GM19193 (cell line): Measurements from ENCODE around the gene HORMAD2.

Experiments
- POLR2A ChIP-seq: IDR thresholded peaks from 4 replicates; pipeline ENCODE4 v1.6.1; 2011; ENCODE audit not compliant: insufficient read depth, insufficient read length; ENCODE audit errors: extremely low read depth

The HORMAD2 gene

DNA sequence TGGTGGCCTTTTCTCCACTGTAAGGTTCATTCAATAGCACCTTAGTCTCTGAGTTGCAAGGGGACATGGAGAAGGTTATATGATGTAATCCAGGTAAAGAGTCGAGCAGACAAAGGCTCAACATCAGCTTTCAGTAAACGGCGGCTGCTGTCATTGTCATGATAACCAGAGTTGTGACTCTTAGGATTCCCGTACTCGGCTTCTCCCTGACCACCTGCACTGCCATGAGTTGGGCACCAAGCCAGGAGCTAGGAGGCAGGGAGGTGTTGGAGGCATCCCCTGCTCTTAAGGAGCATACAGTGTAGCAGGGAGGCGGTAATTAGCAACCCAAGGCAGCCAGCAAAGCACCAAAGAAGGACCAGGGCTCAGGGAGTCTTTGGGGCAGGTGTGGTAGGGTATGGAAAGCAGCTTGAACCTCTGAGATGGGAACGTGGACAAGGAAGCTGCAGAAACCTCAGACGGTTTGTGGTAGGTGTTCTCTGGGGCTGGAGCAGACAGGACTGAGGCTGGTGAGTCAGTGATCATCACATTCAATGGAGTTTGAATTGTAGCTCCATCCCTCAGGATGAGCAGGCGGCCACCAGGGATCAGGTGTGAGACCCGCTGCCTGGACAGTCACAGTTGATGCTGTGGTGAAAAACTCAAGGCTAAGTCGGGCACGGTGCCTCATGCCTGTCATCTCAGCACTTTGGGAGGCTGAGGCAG lies 134.6 kb downstream of the HORMAD2 start:
- no peak for TF ChIP-seq POLR2A

DNA sequence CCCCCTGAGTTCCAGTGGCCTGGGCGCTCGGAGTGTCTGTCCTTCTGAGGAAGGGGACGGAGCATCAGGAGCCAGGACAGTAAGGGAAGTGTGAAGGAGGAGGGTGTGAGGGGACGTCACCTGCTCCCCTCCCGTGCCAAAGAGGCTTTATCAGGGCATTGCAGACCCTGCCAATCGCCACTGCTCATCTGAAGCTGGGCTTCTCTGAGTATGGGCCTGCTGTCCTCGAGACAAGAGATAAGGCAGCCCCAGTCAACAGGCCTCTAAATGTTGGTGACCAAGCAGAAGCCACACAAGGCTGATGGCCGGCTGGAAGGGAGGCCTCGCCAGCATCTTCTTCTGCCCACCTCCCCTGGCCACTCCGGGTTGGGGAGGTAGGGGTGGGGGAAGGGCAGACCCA lies 136.4 kb downstream of the HORMAD2 start:
- no peak for TF ChIP-seq POLR2A

DNA sequence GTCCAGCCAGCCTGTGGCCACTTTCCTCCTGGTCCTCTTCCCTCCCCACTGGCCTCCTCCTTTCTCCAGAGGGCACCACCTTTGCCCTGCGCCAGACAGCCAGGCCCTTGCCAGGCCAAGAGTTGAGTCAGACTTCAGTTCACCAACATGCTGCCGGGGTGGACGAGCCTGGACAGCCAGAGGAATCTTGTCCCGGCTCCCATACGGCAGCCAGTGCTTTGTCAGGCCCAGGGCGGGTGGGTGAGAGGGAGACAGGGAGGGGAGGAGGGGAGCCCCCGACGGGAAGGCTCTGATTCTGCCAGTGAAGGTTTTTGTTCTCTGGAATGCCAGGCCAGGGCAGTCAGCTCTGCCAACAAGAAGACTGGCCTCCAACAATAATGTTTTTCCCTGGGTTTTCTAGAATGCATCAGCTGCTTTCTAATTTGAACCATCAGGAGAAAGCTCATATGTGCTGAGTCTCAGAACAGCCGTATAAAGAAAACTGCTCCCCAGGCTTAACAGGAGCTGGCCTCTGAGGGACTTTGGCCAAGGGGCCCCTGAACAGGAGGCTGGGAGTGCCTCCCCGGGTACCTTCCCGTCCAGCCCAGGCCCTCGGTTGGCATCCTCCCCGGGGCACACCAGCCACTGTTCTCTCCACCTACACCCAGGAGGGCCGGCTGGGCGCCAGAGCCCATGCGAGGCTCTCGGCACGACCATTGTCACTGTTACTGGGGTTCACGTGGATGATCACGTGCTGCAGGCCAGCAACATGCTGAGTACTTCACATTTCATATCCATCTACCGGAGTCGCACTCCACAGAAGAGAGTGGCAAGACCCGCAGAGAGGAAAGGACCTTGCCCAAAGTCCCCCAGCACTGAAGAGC lies 137.7 kb downstream of the HORMAD2 start:
- no peak for TF ChIP-seq POLR2A

DNA sequence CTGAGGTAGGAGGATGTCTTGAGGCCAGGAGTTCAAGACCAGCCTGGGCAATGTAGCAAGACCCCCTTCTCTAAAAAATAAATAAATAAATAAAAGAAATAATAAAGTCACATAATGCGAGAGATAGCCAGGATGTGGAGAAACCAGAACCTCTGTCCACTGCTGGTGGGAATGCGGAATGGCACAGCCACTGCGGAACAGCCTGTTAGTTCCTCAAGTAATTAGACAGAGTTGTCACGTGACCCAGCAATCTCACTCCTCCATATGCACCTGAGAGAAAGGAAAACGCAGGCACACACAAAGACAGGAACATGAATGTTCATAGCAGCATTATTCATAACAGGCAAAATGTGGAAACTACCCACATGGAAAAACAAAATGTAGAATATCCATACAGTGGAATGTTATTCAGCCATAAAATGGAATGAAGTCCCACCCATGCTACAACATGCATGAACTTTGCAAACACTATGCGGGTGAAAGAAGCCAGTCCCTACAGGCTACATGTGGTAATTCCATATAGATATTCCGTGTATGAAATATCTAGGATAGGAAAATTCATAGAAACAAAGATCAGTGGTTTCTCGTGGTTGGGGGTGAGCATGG lies 138.9 kb downstream of the HORMAD2 start:
- no peak for TF ChIP-seq POLR2A

DNA sequence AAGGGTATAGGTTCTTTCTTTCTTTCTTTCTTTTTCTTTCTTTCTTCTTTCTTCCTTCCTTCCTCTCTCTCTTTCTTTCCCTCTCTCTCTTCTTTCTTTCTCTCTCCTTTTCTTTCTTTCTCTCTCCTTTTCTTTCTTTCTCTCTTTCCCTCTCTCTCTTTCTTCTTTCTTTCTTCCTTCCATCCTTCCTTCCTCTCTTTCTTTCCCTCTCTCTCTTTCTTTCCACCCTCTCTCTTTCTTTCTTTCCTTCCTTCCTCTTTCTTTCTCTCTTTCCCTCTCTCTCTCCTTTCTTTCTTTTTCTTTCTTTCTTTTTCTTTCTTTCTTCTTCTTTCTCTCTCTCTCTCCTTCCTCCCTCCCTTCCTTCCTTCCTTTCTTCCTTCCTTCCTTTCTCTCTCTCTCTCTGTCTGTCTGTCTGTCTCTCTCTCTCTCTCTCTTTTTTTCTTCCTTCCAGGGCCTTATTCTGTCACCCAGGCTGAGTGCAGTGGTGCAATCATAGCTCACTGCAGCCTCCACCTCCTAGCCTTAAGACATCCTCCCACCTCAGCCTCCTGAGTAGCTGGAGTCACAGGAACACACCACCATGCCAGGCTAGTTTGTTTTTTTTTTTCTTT lies 139.5 kb downstream of the HORMAD2 start:
- no peak for TF ChIP-seq POLR2A

DNA sequence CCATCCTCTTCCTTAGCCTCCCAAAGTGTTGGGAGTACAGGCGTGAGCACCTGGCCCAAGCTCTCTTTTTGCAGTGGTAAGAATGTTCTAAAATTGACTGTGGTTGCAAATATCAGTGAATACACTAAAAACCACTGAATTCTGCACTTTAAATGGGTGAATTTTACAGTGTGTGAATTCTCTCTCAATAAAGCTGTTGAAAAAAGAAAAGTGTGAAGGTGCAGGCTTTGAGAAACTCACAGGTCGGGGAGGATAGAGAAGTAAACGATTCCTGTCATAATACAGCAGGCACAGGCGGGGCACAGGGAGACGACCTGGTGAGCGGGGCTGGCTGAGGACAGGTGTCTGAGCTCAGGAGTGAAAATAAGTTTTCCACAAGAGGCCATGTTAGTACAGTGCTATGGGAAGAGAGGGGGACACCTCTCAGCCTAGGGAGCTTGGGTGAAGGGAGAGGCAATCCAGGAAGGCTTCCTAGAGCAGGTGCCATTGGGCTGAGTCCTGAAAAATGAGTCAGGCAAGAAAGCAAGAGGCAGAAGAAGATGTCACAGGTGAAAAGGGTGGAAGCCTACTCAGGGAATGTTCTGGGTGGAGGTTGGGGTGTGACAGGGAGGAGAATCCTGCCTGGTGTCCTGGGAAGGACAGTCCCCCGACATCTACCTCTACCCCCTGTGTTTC lies 140.2 kb downstream of the HORMAD2 start:
- TF ChIP-seq POLR2A = no peak

DNA sequence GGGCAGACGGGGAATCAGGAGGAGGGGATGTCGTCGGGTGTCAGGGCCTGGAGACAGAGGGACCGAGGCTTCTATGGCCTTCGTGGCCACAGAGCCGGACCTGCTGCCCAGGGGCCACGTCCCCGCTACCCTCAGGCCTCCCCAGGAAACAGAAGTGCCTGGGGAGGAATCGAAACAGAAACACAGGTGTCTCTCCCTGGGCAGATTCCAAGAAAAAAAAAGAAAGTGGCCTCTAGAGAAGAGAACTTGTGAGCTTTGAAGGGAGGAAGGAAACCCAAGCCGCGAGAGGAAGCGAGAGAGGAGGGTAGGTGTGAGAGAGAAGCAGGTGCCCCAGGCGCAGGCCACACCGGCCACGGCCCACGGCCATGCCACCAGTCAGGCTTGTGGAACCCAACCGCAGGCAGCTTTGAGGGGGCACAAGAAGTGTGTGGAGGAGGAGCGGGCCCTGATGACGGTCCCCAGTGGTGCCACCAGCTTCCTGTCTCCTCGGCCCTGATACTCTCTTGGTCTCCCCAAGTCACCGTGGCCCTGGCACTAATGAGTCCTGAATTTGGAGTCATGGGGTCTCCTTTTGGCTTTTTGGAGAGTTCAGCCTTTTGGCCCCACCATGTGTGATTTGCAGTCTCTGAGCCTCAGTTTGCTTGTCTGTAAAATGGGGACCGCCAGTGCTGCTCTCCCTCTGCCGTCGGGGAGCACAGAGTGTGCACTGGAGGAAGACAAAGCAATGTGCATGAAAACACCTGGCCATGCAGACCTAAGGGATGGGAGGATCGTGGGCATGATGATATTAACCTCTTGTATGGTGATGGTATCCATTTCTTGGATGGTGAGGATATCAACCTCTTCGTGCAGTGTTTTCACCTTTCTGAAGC lies 141.1 kb downstream of the HORMAD2 start:
- TF ChIP-seq POLR2A = no peak

DNA sequence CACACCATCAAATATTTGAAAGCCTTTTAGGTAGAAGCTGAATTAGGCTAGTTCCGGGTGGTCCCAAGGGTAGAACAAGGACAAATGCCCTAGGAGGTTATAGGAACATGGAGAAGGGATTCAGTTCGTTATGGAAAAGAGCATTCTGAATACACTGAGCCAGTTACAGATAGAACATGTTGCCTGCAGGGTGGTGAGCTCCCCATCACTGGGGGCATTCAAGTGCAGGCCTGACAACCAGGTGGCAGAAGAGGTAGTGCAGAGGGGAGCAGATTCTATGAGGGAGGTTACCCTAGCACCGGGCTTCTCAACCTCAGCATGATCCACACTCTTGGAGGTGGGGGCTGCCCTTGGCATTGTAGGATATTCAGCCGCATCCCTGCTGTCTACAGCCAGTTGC lies 142.1 kb downstream of the HORMAD2 start:
- TF ChIP-seq POLR2A = no peak

DNA sequence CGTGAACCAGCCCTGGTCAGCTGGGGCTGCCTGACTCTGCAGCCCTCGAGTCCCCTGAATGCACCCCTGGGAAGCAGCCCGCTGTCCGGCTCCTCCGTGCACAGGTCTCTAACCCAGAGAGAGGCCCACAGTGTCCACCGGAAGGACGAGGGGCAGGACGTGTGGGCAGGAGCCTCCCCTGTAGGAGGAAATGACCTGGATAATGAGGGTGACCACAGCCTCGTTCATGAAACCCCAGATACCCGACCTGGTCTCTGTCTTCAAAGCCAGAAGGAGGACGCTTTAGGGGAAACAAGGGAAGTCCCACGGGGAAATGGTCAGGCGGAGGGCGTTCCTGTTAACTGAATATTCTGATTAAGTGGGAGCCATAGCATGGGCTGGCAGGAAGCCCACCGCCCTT lies 143.0 kb downstream of the HORMAD2 start:
- no peak for TF ChIP-seq POLR2A

DNA sequence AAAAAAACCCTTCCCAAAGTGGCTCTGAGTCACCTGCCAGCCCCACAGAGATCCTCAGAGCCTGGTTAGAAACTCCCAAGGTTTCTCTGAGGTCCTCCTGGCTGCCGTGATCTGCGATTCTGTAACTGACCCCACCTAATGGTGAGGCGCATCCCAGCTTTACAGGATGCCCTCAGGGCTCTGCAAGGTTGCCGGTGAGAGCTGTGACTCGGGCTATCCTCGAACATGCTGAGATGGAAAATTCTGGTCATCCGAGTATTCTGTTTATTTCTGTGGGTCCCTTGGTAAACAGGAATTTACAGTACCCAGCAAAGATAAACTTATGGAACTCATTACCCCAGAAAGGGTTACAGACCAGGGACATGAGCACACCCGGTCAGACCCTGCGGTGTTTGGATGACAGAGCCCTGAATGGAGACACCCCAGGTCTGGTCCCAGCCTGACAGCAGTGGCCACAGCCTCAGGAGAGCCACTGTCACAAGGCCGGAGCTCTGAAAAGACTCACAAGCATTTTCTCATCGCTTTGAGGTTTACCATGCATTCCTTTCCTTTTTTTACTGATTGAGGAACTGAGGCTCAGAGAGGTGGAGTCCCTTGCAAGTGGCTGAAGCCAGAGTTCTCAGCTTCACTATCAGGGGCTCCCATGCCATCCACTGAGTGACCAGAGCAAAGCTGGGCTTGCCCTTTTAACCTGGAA lies 144.0 kb downstream of the HORMAD2 start:
- TF ChIP-seq POLR2A = no peak

DNA sequence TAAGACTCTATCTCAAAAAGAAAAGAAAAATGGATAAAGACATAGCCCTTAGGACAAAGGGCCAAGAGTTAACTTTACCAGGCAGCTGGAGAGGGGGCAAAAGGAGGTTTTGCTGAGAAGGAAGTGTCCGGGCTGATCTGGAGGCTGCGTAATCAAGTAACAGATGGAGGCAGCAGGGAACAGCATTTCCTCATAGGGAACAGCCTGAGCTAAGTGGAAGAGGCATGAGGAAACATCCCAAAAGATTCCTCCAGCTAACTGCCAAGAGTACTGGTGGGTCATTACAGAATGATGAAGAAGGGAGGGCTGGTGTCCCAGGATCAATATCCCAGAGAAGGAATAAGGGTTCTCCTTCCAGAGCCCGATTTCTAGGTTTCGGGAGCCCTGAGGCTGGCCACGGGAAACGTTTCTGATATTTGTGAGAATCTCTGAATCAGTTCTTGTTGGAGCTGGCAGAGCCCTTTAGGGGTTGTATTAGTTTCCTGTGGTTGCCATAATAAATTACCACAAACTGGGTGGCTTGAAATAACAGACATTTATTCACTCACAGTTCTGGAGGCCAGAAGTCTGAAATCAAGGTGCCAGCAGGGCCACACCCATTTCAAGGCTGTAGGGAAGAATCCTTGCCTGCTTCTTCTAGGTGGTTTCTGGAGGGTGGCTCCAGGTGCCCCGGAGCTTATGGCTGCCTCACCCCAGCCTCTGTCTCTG lies 145.1 kb downstream of the HORMAD2 start:
- TF ChIP-seq POLR2A = no peak

DNA sequence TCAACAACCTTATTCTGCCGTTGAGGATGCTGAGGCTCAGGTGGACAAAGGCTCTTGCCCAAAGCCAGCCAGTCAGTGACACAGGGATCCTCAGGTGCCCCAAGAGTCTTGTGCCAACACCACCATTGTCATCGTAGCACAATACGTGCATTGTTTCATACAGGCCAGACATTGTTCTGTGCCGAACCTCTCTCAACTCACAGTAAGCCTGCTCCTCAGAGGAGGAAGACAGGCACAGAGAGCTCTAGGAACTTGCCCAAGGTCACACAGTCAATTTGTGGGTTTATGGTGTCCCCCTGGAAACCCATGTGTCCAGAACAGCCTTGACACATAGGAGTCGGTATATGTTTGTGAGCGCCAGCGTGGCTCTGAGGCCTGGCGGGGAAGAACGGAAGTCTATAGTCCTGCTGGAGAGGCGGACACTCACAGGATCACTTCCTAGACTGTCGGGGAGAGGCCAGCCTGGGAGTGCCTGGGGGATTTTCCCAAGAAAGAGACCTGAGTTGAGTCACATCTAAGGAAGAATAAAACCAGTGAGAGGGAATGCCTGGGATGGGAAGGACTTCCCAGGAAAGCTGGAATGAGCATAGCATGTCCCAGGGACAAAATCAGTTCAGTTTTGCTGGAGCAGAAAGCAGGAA lies 146.0 kb downstream of the HORMAD2 start:
- no peak for TF ChIP-seq POLR2A
